ENCODE data around the gene NGF. TPM values are rescaled to one million over a fixed set of nuclear protein-coding genes. Genes with fewer than 3 reads are reported as not detected.

Gene NGF
- total RNA-seq, 6 donors from 2014 or later = 0.46 to 3.0 (median 1.6) TPM; not detected in 2

- no peak overlapping the region for H3K4me3 ChIP-seq
- ATAC-seq (ENCODE audit: low FRiP score in 2 of 2) (no peak), DNase-seq (no peak)
- TF ChIP-seq POLR2A (IDR thresholded peaks at IDR 0.05) (no peak), CTCF (IDR thresholded peaks at IDR 0.05) (no peak)
- no peaks in the 10 kb centered on the region for H3K36me3 ChIP-seq
- H3K9me3 ChIP-seq = no peaks in the 10 kb centered on the region
- H3K4me1 ChIP-seq = peaks cover 0 to 3% (median 2%) of the 10 kb centered on the region in 4 donors
- peaks cover 0 to 5% (median 1%) of the 10 kb centered on the region in 4 donors for H3K27me3 ChIP-seq
- no peak overlapping the region for H3K27ac ChIP-seq
- 81 to 94% methylated on average over 2 of the region's 2 CpGs for WGBS, 2 donors
These were observed 5.2 kb upstream of the NGF start for GRCh38 chr1:115343200-115343737.

GRCh38 chr1:115341948-115342347, 3.9 kb upstream of the NGF start:
- Histone ChIP-seq H3K27me3 (peaks cover 0 to 13% (median 6%) of the 10 kb centered on the region in 4 donors), H3K4me3 (no peak overlapping the region), H3K27ac (no peak overlapping the region), H3K9me3 (no peaks in the 10 kb centered on the region), H3K36me3 (no peaks in the 10 kb centered on the region), H3K4me1 (peaks cover 6 to 13% (median 12%) of the 10 kb centered on the region in 4 donors)
- TF ChIP-seq POLR2A (IDR thresholded peaks at IDR 0.05) = no peak
- no peak for ATAC-seq (ENCODE audit: low FRiP score in 2 of 2)
- DNase-seq = no peak
- 81 to 94% methylated on average over 2 of the region's 2 CpGs for WGBS, 2 donors

- no peak for TF ChIP-seq EP300 (IDR thresholded peaks at IDR 0.05)
- TF ChIP-seq CTCF (IDR thresholded peaks at IDR 0.05) = no peak
- no peak for TF ChIP-seq POLR2A (IDR thresholded peaks at IDR 0.05)
- no peak for TF ChIP-seq POLR2AphosphoS5 (IDR thresholded peaks at IDR 0.05)
- peaks cover 6 to 13% (median 12%) of the 10 kb centered on the region in 4 donors for H3K4me1 ChIP-seq
- H3K27ac ChIP-seq = no peak overlapping the region
- ATAC-seq (ENCODE audit: low FRiP score in 2 of 2) = no peak
- 47 to 63% methylated on average over 3 of the region's 3 CpGs for WGBS, 2 donors
- no peak for DNase-seq
- no peak overlapping the region for H3K4me3 ChIP-seq
- H3K36me3 ChIP-seq = no peaks in the 10 kb centered on the region
- no peaks in the 10 kb centered on the region for H3K9me3 ChIP-seq
- H3K27me3 ChIP-seq = peaks cover 0 to 13% (median 6%) of the 10 kb centered on the region in 4 donors
These were observed 2.8 kb upstream of the NGF start for GRCh38 chr1:115340879-115341278.

- peak in 1 of 2 donors; percentile 3 for ATAC-seq (ENCODE audit: low FRiP score in 2 of 2)
These were observed 390 bp upstream of the NGF start for GRCh38 chr1:115338457-115338820.

GRCh38 chr1:115337276-115337632, 795 bp downstream of the NGF start:
- H3K27ac ChIP-seq = peak overlapping the region in 1 of 4 donors; percentile 42
- TF ChIP-seq EP300 (IDR thresholded peaks at IDR 0.05) = no peak
- no peak for TF ChIP-seq POLR2AphosphoS5 (IDR thresholded peaks at IDR 0.05)
- DNase-seq = no peak

More at GRCh38 chr1:115338457-115338820, 390 bp upstream of the NGF start:
- Histone ChIP-seq H3K9me3 (no peaks in the 10 kb centered on the region), H3K4me3 (peak overlapping the region in 3 of 4 donors; percentile 29 to 45 (median 44)), H3K27ac (no peak overlapping the region), H3K27me3 (peaks cover 0 to 13% (median 6%) of the 10 kb centered on the region in 4 donors), H3K4me1 (peaks cover 6 to 13% (median 12%) of the 10 kb centered on the region in 4 donors), H3K36me3 (no peaks in the 10 kb centered on the region)
- TF ChIP-seq EP300 (IDR thresholded peaks at IDR 0.05) = no peak
- TF ChIP-seq POLR2A (IDR thresholded peaks at IDR 0.05) = no peak
- TF ChIP-seq POLR2AphosphoS5 (IDR thresholded peaks at IDR 0.05) = no peak
- no peak for TF ChIP-seq CTCF (IDR thresholded peaks at IDR 0.05)
- WGBS, 2 donors = 18 to 27% methylated on average over 3 to 21 of the region's 25 CpGs
- peak in 1 of 2 donors; percentile 81 for DNase-seq

GRCh38 chr1:115336741-115337140, 1.3 kb downstream of the NGF start:
- peaks cover 16 to 25% (median 16%) of the 10 kb centered on the region in 4 donors for H3K4me1 ChIP-seq
- TF ChIP-seq EP300 (IDR thresholded peaks at IDR 0.05) (no peak), POLR2AphosphoS5 (IDR thresholded peaks at IDR 0.05) (no peak), POLR2A (IDR thresholded peaks at IDR 0.05) (no peak), CTCF (IDR thresholded peaks at IDR 0.05) (no peak)
- DNase-seq (no peak), ATAC-seq (ENCODE audit: low FRiP score in 2 of 2) (no peak)
- H3K4me3 ChIP-seq = no peak overlapping the region
- WGBS, 2 donors = 55 to 74% methylated on average over 3 of the region's 3 CpGs
- no peak overlapping the region for H3K27ac ChIP-seq
- H3K9me3 ChIP-seq = no peaks in the 10 kb centered on the region
- H3K36me3 ChIP-seq = no peaks in the 10 kb centered on the region
- peaks cover 0 to 13% (median 6%) of the 10 kb centered on the region in 4 donors for H3K27me3 ChIP-seq

More at GRCh38 chr1:115337276-115337632, 795 bp downstream of the NGF start:
- Histone ChIP-seq H3K36me3 (no peaks in the 10 kb centered on the region), H3K4me3 (peak overlapping the region; percentile 20 to 45 (median 36)), H3K9me3 (no peaks in the 10 kb centered on the region), H3K27me3 (peaks cover 0 to 13% (median 6%) of the 10 kb centered on the region in 4 donors), H3K4me1 (peaks cover 13 to 20% (median 14%) of the 10 kb centered on the region in 4 donors)
- ATAC-seq (ENCODE audit: low FRiP score in 2 of 2) = peak; percentile 3 to 11
- WGBS, 2 donors = 14 to 20% methylated on average over 4 to 6 of the region's 19 CpGs
